Colonic mucosa (tissue), 4 donors: Measurements from ENCODE around the gene GET4. TPM values are rescaled to one million over a fixed set of nuclear protein-coding genes. Genes with fewer than 3 reads are reported as not detected.

Experiments
- DNase-seq: peaks from one replicate; pipeline ENCODE4 v3.0.0-alpha.2; 2020
- H3K27ac ChIP-seq: fragments of 200-600 bp; one replicate; pipeline ENCODE4 v1.8.0; 2021
- H3K27me3 ChIP-seq: fragments of 200-600 bp; one replicate; pipeline ENCODE4 v1.8.0; 2021
- H3K36me3 ChIP-seq: fragments of 200-600 bp; one replicate; pipeline ENCODE4 v1.8.0; 2021
- H3K4me1 ChIP-seq: fragments of 200-600 bp; one replicate; pipeline ENCODE4 v1.8.0; 2021; ENCODE audit warnings: mild to moderate bottlenecking
- H3K4me3 ChIP-seq: fragments of 200-600 bp; one replicate; pipeline ENCODE4 v1.8.0; 2021
- H3K9ac ChIP-seq, 2 donors: one replicate each; pipeline ENCODE4 v1.7.0; 2013; ENCODE audit warnings: control low read depth in 2 of 2, low read depth in 2 of 2, low read length in 2 of 2
- H3K9me3 ChIP-seq: fragments of 200-600 bp; one replicate; pipeline ENCODE4 v1.8.0; 2021
- intact Hi-C: fragments of 100-400 bp; cut with DNase I; formaldehyde crosslinking; loops from one replicate; pipeline ENCODE4 v1.14.1; 2022
- total RNA-seq, 2 donors: library from RNA; stranded (reverse); fragmentation: NEBNext Ultra II Directional in 1 of 2; extraction: Animal tissue kit (Norgen Biotek cat#: 25700) in 1 of 2; gene quantifications; one replicate each; pipeline ENCODE4 v1.2.1, GENCODE V29; 2021
- TF ChIP-seq, protein P1 (sequence below): fragments of 200-600 bp; IDR thresholded peaks from one replicate; pipeline ENCODE4 v1.8.0; 2022; ENCODE audit warnings: antibody characterized with exemption, mild to moderate bottlenecking
- donor health status: healthy.
- donor health status: DM: no; HTN: no; CAD: no.
- donor health status: DM: no; HTN: no; CAD: no.

The GET4 gene
- total RNA-seq, 2 donors from 2014 or later, result 33.0 to 35.9 TPM

GRCh38 chr7:875476-876076 is 778 bp upstream of the GET4 start:
- peak overlapping the region in 1 of 2 donors; percentile 26 for H3K9ac ChIP-seq
- intact Hi-C loops, result loop anchor here (10.0 kb wide), 2 partner anchors 351 to 551 kb away; no protein-coding TSS in a partner anchor
- no peak for DNase-seq
- H3K9me3 ChIP-seq, result no peaks in the 10 kb centered on the region
- TF ChIP-seq, protein P1, sequence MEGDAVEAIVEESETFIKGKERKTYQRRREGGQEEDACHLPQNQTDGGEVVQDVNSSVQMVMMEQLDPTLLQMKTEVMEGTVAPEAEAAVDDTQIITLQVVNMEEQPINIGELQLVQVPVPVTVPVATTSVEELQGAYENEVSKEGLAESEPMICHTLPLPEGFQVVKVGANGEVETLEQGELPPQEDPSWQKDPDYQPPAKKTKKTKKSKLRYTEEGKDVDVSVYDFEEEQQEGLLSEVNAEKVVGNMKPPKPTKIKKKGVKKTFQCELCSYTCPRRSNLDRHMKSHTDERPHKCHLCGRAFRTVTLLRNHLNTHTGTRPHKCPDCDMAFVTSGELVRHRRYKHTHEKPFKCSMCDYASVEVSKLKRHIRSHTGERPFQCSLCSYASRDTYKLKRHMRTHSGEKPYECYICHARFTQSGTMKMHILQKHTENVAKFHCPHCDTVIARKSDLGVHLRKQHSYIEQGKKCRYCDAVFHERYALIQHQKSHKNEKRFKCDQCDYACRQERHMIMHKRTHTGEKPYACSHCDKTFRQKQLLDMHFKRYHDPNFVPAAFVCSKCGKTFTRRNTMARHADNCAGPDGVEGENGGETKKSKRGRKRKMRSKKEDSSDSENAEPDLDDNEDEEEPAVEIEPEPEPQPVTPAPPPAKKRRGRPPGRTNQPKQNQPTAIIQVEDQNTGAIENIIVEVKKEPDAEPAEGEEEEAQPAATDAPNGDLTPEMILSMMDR, result no peak
- no peaks in the 10 kb centered on the region for H3K36me3 ChIP-seq
- H3K4me3 ChIP-seq, result peak overlapping the region; percentile 37
- H3K27me3 ChIP-seq, result no peaks in the 10 kb centered on the region
- peaks cover 13% of the 10 kb centered on the region for H3K4me1 ChIP-seq
- peak overlapping the region; percentile 72 for H3K27ac ChIP-seq

DNA sequence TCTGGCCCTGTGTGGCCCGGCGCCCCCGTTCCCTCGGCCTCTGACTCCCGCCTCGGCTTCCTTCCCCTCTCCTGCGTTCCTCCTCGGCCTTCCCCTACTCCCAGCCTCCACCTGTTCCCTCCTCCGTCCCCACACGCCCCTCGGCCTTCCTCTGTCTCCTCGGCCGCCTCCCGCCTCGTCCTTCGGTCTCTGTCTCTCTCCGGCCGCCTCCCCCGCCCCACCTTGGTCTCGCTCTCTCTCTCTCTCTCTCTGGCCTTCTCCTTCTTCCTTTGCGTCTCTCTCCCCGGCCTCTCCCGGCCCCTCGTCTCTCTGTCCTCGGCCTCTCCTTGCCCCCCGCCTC is 588 bp downstream of the GET4 start:
- TF ChIP-seq, protein P1, result no peak
- peak; percentile 59 for DNase-seq
- no peaks in the 10 kb centered on the region for H3K36me3 ChIP-seq
- no peaks in the 10 kb centered on the region for H3K27me3 ChIP-seq
- H3K27ac ChIP-seq, result peak overlapping the region; percentile 70
- intact Hi-C loops, result loop anchor here (10.0 kb wide), 2 partner anchors 352 to 552 kb away; no protein-coding TSS in a partner anchor
- H3K4me3 ChIP-seq, result peak overlapping the region; percentile 69
- H3K4me1 ChIP-seq, result peaks cover 13% of the 10 kb centered on the region
- no peaks in the 10 kb centered on the region for H3K9me3 ChIP-seq
- peak overlapping the region; percentile 88 to 89 for H3K9ac ChIP-seq

- peak; percentile 46 for DNase-seq
- TF ChIP-seq, protein P1, result no peak
- Histone ChIP-seq H3K36me3 (no peaks in the 10 kb centered on the region), H3K4me3 (peak overlapping the region; percentile 69), H3K27ac (peak overlapping the region; percentile 70), H3K27me3 (no peaks in the 10 kb centered on the region), H3K9me3 (no peaks in the 10 kb centered on the region), H3K4me1 (peaks cover 13% of the 10 kb centered on the region), H3K9ac (peak overlapping the region; percentile 88 to 89)
- intact Hi-C loops, result loop anchor here (10.0 kb wide), 2 partner anchors 353 to 553 kb away; no protein-coding TSS in a partner anchor
Observed at GRCh38 chr7:877312-878232, 1.2 kb downstream of the GET4 start.

- TF ChIP-seq, protein P1, result no peak
- no peak overlapping the region for H3K4me3 ChIP-seq
- no peak overlapping the region for H3K9ac ChIP-seq
- H3K36me3 ChIP-seq, result no peaks in the 10 kb centered on the region
- no peaks in the 10 kb centered on the region for H3K9me3 ChIP-seq
- H3K4me1 ChIP-seq, result peaks cover 5% of the 10 kb centered on the region
- H3K27me3 ChIP-seq, result no peaks in the 10 kb centered on the region
- H3K27ac ChIP-seq, result no peak overlapping the region
- intact Hi-C loops, result loop anchor here (10.0 kb wide), 2 partner anchors 354 to 554 kb away; no protein-coding TSS in a partner anchor
- no peak for DNase-seq
Observed at GRCh38 chr7:879093-879492, 2.7 kb downstream of the GET4 start.

DNA sequence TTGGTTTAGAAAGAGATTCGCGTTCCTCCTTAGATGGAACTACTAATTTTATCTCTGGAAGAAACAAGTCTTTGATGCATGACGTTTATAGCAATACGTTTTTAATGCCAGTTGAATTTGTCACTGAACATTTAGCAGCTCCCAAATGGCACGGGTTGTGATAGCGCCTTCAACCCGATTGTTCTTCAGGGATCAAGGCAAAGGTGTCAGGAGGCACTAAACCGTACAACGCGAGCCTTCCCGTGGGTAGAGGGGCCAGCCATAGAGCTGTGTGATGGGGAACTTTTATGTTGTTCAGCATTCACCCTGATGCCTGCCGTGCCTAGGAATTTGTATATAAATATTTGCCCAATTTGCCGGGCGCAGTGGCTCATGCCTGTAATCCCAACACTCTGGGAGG is 3.4 kb downstream of the GET4 start:
- no peaks in the 10 kb centered on the region for H3K9me3 ChIP-seq
- no peaks in the 10 kb centered on the region for H3K36me3 ChIP-seq
- no peak overlapping the region for H3K27ac ChIP-seq
- peaks cover 5% of the 10 kb centered on the region for H3K4me1 ChIP-seq
- DNase-seq, result no peak
- H3K9ac ChIP-seq, result no peak overlapping the region
- no peaks in the 10 kb centered on the region for H3K27me3 ChIP-seq
- TF ChIP-seq, protein P1, result no peak
- intact Hi-C loops, result loop anchor here (10.0 kb wide), 2 partner anchors 355 to 555 kb away; no protein-coding TSS in a partner anchor
- H3K4me3 ChIP-seq, result no peak overlapping the region
